AG09319 (cell line): Measurements from ENCODE around the gene GABRA6.

Source experiments
- DNase-seq: peaks from one replicate; pipeline ENCODE4 v3.0.0-alpha.2; 2010; ENCODE audit warnings: low read depth; ENCODE audit errors: extremely low read depth
- TF ChIP-seq, protein P1 (sequence below): IDR thresholded peaks from 2 replicates; pipeline ENCODE4 v1.5.1; 2011; ENCODE audit warnings: low read depth, mild to moderate bottlenecking, inconsistent platforms, low read length, moderate library complexity

Gene GABRA6

DNA sequence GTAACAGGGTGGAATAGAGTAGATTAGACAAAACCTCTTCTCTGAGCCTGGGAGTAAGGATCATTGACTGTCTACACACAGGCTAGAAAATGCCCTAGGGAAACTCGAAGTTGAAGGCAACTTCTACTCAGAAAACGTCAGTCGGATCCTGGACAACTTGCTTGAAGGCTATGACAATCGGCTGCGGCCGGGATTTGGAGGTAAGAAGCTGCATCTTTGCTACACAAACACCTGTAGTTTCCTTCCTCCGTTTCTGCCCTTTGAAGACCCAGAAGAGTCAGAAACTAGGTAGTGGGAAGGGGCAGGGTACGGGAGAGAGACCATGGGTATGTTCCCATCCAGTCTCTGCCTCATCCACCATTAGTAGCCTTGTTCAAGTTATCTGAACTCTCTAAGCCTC, 628 bp downstream of the GABRA6 start:
- no peak for DNase-seq
- TF ChIP-seq, protein P1, sequence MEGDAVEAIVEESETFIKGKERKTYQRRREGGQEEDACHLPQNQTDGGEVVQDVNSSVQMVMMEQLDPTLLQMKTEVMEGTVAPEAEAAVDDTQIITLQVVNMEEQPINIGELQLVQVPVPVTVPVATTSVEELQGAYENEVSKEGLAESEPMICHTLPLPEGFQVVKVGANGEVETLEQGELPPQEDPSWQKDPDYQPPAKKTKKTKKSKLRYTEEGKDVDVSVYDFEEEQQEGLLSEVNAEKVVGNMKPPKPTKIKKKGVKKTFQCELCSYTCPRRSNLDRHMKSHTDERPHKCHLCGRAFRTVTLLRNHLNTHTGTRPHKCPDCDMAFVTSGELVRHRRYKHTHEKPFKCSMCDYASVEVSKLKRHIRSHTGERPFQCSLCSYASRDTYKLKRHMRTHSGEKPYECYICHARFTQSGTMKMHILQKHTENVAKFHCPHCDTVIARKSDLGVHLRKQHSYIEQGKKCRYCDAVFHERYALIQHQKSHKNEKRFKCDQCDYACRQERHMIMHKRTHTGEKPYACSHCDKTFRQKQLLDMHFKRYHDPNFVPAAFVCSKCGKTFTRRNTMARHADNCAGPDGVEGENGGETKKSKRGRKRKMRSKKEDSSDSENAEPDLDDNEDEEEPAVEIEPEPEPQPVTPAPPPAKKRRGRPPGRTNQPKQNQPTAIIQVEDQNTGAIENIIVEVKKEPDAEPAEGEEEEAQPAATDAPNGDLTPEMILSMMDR = no peak

DNA sequence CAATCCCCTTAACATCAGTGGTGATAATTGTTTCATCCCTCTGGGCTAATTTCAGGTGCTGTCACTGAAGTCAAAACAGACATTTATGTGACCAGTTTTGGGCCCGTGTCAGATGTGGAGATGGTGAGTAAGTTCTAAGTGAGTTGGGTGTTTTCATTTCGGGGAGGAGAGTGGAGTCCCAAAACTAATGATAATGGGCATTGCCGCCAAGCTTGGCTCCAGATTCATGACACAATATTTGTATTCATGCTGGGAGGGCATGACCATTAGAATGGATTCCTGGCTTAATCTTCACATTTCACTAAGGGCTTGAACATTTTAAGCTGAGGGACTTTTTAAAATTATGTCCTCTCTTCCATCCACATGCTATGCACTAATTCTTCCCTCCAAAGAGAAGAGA, 1.4 kb downstream of the GABRA6 start:
- no peak for DNase-seq
- TF ChIP-seq, protein P1 = no peak

DNA sequence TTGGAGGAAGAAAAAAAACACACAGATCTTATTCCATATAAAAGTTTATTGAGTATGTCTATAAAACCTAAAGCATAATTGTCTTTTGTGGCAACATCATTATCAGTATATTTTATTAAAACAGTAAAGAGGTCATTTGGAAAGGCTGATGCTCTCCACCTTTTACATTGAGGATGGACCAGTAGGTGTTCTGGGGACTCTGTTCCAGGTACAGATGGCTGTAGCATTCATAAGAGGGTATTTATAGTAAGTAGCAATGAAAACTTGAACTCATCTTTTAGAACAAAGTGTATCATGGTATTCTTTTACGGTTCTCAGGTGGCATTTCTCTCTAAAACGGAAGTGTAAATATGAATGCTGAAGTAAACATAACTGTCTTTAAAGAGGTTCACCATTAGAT, 1.8 kb downstream of the GABRA6 start:
- TF ChIP-seq, protein P1 = no peak
- no peak for DNase-seq

DNA sequence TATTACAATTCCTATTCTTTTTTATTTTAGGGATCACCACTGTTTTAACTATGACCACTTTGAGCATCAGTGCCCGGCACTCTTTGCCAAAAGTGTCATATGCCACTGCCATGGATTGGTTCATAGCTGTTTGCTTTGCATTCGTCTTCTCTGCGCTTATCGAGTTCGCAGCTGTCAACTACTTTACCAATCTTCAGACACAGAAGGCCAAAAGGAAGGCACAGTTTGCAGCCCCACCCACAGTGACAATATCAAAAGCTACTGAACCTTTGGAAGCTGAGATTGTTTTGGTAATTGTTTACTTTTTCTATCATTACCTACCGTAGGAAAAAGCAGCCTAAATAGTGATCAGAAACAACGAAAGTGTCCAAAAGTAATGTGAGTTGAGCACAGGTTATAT, 6.4 kb downstream of the GABRA6 start:
- TF ChIP-seq, protein P1 = no peak
- no peak for DNase-seq

DNA sequence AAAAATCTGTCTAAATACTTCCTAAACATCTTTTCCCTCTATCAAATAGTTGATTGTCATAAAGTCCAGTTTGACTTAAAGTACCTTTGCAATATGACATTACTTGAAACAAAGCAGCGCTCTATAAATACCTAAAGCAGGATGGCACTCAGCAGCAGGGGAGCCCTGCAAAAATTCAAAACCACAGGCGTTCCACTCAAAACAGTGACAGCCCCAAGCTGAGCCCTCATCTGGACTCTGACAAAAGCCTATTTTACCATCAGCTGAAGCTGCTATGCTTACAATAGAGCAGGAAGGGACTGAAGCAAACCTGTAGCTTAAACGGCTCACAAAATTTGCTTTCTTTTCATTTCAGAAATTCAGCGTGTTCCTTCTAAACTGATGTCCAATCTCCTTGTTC, 11.5 kb downstream of the GABRA6 start:
- TF ChIP-seq, protein P1 = no peak
- DNase-seq = no peak

DNA sequence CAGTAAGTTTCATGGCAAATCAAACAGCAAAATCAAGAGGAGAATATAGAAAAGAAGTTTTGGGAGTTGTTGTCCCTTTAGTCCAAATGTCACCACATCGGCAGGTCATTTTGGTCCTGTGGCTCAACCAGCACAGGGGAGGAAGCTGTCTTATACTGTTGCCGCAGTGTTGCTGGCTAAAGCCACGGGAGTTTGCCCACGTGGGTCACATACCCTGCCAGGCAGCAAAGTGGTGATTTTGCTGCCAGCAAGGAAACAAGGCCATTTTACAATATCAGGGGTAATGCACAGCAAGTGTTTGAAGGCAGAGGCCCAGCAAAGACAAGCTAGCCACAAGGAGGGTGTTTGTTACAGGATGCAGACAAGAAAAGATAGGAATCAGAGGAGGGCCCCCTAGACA, 14.5 kb downstream of the GABRA6 start:
- no peak for DNase-seq
- TF ChIP-seq, protein P1 = no peak

DNA sequence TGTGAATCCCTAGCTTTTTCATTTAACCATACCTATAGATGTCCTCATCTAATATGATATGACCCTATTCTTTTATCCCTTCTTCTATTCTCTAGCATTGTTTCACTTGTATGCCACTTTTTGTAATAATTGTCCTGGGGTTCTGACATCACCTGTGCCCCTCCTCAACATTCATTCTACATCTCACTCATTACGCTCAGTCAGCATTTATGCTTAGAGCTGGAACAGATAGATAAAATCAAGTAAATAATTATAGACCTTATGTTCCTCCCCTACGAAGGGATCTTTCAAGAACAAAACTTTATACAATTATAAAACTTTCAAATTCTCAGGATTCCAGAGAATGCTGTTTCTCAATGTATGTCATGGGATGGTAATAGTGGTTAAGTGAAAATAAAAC, 18.0 kb downstream of the GABRA6 start:
- DNase-seq = no peak
- TF ChIP-seq, protein P1 = no peak

DNA sequence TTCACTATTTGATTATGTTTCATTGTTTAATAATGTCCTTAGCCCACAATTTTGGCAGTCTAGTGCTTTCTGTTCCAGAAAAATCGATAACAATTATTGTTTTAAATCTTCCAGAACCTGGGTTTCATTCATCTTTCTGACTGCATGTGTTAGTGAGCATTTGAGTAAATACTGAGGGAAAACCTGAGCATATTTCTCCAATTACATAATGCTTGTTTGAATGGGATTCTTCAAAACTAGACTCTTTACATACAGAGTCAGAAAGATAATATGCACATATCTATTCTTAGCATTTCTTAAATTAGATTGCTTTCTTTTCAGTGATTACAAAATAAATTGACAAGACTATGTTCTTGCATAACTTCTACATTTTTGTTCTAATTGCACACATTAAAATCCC, 21.9 kb downstream of the GABRA6 start:
- no peak for DNase-seq
- TF ChIP-seq, protein P1 = no peak
